ENCODE data around the gene FAM234B.

FAM234B gene

DNA sequence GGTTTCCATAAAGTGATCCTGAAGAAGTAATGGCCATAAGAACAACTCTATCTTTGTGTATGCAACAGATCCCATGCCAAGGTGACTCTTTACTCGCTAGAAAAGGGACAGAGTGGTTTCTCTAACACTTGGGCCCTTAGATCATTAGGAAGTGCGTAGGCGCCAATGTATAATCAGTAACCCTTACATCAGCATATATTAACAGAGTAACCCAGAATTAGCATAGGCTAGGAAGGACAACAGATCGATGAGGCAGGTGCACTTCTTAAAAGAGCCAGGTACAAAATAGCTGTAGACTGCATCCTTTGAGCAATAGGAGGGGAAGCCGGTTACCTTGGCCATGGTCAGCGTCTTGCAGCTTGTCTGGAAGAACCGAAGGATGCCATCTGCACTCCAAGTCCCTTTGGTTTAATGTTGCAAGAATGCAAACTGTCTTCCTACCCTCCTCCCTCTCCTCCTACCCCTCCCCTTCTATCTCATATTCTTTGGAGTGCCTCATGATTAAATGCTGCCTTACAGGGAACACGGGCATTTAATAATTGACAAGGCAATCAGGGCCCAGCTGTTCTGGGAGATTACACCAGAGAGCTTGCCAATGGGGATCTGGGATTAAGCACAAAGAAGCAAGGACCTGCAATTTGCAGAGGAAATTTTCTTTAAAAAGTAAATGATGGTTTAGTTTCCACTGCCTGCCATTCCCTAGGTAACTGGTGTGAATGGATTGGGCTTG lies 51.2 kb downstream of the FAM234B start:
- H3K4me3 ChIP-seq = no peak overlapping the region
- H3K9ac ChIP-seq = no peak overlapping the region
- no peaks in the 10 kb centered on the region for H3K9me3 ChIP-seq
- H3K36me3 ChIP-seq = no peaks in the 10 kb centered on the region
- no peaks in the 10 kb centered on the region for H3K27me3 ChIP-seq
- H3K4me1 ChIP-seq = peaks cover 41% of the 10 kb centered on the region
- no peak overlapping the region for H3K4me2 ChIP-seq
- TF ChIP-seq Cebpa-rat (IDR thresholded peaks at IDR 0.05) = no peak
- no peaks in the 10 kb centered on the region for H4K20me1 ChIP-seq
- no peak overlapping the region for H3K27ac ChIP-seq

DNA sequence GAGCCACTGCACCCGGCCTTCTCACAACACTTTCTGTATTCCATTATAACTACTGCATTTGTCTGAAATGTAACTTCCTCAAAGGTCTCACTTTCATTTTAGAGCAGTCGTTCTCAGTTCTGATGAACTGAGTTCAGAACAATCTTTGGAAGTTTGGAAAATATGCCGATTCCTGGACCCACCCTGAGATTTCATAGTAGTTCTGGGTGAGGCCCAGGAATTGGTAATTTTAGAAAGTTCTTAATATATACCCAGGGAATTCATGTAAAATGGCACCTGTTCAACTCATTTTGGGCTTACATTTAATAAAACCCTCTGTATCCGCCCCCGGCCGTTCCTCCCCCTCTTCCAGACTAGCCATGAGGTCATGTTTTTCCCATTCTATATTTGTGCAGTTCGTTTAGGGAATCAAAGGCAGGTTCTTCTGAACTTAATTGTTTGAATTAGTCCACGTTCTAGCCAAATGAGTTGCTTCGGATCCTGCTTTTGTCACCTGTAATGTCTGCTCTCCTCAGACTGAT lies 53.4 kb downstream of the FAM234B start:
- H3K36me3 ChIP-seq = no peaks in the 10 kb centered on the region
- H3K4me3 ChIP-seq = peak overlapping the region; percentile 44
- H3K4me2 ChIP-seq = peak overlapping the region; percentile 97
- H3K27me3 ChIP-seq = no peaks in the 10 kb centered on the region
- TF ChIP-seq Cebpa-rat (IDR thresholded peaks at IDR 0.05) = no peak
- H3K9ac ChIP-seq = peak overlapping the region; percentile 43
- H3K9me3 ChIP-seq = no peaks in the 10 kb centered on the region
- H4K20me1 ChIP-seq = no peaks in the 10 kb centered on the region
- H3K4me1 ChIP-seq = peaks cover 55% of the 10 kb centered on the region
- peak overlapping the region; percentile 95 for H3K27ac ChIP-seq

GRCh38 chr12:13099066-13099843 lies 55.1 kb downstream of the FAM234B start:
- Histone ChIP-seq H3K9me3 (no peaks in the 10 kb centered on the region), H3K9ac (peak overlapping the region; percentile 75), H3K27me3 (no peaks in the 10 kb centered on the region), H3K4me2 (peak overlapping the region; percentile 97), H3K4me1 (peaks cover 72% of the 10 kb centered on the region), H3K36me3 (no peaks in the 10 kb centered on the region), H4K20me1 (no peaks in the 10 kb centered on the region), H3K27ac (peak overlapping the region; percentile 95), H3K4me3 (peak overlapping the region; percentile 50; the same call in 1 of the 2 replicates)
- no peak for TF ChIP-seq Cebpa-rat (IDR thresholded peaks at IDR 0.05)

DNA sequence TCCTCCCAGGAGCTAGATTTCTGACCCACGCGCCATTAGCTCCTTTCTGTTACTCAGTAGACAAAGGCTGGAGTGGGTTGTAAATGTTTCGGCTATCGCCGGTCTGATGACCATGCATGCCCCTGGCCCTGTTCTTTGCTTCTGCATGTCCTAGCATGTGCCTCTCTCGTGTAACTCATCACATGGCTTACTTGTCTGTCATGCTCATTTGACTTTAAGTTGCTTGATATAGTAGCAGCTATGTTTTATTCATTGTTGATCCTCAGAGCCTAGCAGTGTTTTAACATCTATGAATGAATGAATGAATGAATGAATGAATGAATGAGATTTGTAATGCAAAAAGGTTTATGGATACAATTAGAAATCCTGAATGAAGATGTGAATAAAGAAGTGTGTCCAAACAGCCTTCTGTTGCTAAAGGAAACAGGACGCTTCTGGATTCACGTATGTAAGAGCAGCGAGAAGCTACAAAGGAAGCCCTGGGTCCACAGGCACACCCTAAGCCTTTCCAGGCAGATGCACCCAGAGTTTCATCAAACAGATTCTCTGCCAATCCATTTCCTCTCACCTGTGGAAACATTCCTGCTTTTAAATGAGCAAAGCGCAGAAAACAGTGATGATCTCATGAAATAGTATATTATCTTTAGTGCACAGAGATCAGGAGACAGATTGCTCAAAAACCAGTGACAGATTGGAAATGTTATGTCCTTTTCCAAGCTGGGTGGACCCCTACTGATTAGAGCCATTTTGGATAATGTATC lies 55.8 kb downstream of the FAM234B start:
- Histone ChIP-seq H3K27me3 (no peaks in the 10 kb centered on the region), H3K9ac (peak overlapping the region; percentile 79), H3K27ac (peak overlapping the region; percentile 95), H3K4me2 (peak overlapping the region; percentile 97), H3K9me3 (no peaks in the 10 kb centered on the region; the same call in 1 of the 2 replicates), H4K20me1 (no peaks in the 10 kb centered on the region), H3K4me1 (peaks cover 76% of the 10 kb centered on the region), H3K36me3 (no peaks in the 10 kb centered on the region), H3K4me3 (peak overlapping the region; percentile 48)
- TF ChIP-seq Cebpa-rat (IDR thresholded peaks at IDR 0.05) = no peak

- H3K9ac ChIP-seq = peak overlapping the region; percentile 79
Measured at GRCh38 chr12:13100605-13100881, 56.4 kb downstream of the FAM234B start.

GRCh38 chr12:13100882-13101769 lies 56.9 kb downstream of the FAM234B start:
- H3K27ac ChIP-seq = peak overlapping the region; percentile 95
- peak overlapping the region; percentile 61 for H3K4me3 ChIP-seq
- no peaks in the 10 kb centered on the region for H4K20me1 ChIP-seq
- H3K36me3 ChIP-seq = no peaks in the 10 kb centered on the region
- H3K9me3 ChIP-seq = no peaks in the 10 kb centered on the region; the same call in 1 of the 2 replicates
- H3K4me1 ChIP-seq = peaks cover 76% of the 10 kb centered on the region
- TF ChIP-seq Cebpa-rat (IDR thresholded peaks at IDR 0.05) = 0 out of 2 replicates have a peak, but pooled peaks have one; percentile 30
- H3K9ac ChIP-seq = peak overlapping the region; percentile 82
- H3K4me2 ChIP-seq = peak overlapping the region; percentile 97
- H3K27me3 ChIP-seq = no peaks in the 10 kb centered on the region

More at GRCh38 chr12:13100605-13100881, 56.4 kb downstream of the FAM234B start:
- H4K20me1 ChIP-seq = no peaks in the 10 kb centered on the region
- no peaks in the 10 kb centered on the region; the same call in 1 of the 2 replicates for H3K9me3 ChIP-seq
- H3K36me3 ChIP-seq = no peaks in the 10 kb centered on the region
- peaks cover 76% of the 10 kb centered on the region for H3K4me1 ChIP-seq
- peak overlapping the region; percentile 95 for H3K27ac ChIP-seq
- H3K27me3 ChIP-seq = no peaks in the 10 kb centered on the region
- no peak for TF ChIP-seq Cebpa-rat (IDR thresholded peaks at IDR 0.05)
- peak overlapping the region; percentile 97 for H3K4me2 ChIP-seq
- peak overlapping the region; percentile 48 for H3K4me3 ChIP-seq

DNA sequence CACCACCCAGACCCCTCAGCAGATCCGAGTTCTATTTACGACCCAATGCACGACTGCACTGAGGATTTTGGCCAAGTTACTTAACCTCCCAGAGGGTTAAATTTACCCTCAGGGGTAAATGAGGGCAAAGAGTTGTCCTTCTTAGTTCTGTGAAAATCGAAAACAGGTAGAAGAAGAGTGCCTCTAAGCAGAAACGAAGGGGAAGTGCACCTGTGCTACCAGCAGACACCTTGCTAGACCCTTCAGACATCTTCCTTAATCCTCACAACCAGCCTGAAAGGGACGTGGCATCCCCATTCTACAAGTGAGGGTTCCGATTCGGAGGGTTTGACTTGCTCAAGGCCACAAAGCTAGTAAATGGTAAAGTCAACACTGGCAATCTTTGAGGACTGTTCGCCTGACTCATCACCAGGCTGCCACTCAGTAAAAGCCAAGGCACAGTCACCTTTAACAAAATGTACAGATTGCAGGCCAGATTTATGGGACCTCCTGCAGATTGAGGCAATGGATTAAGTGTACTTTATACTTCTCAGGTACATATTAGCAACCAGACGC lies 57.7 kb downstream of the FAM234B start:
- H3K4me2 ChIP-seq = peak overlapping the region; percentile 97

GRCh38 chr12:13102461-13103195 lies 58.4 kb downstream of the FAM234B start:
- no peaks in the 10 kb centered on the region for H4K20me1 ChIP-seq
- H3K4me2 ChIP-seq = peak overlapping the region; percentile 97
- no peak for TF ChIP-seq Cebpa-rat (IDR thresholded peaks at IDR 0.05)
- H3K9me3 ChIP-seq = peaks cover 7% of the 10 kb centered on the region; the same call in 1 of the 2 replicates
- H3K4me1 ChIP-seq = peaks cover 65% of the 10 kb centered on the region
- H3K27me3 ChIP-seq = no peaks in the 10 kb centered on the region
- peak overlapping the region; percentile 93 for H3K27ac ChIP-seq
- H3K9ac ChIP-seq = peak overlapping the region; percentile 82
- no peak overlapping the region; the same call in 1 of the 2 replicates for H3K4me3 ChIP-seq
- no peaks in the 10 kb centered on the region for H3K36me3 ChIP-seq

More for the DNA sequence above, 57.7 kb downstream of the FAM234B start:
- no peaks in the 10 kb centered on the region for H4K20me1 ChIP-seq
- peak overlapping the region; percentile 61 for H3K4me3 ChIP-seq
- TF ChIP-seq Cebpa-rat (IDR thresholded peaks at IDR 0.05) = no peak
- peaks cover 72% of the 10 kb centered on the region for H3K4me1 ChIP-seq
- H3K36me3 ChIP-seq = no peaks in the 10 kb centered on the region
- no peaks in the 10 kb centered on the region; the same call in 1 of the 2 replicates for H3K9me3 ChIP-seq
- peak overlapping the region; percentile 82 for H3K9ac ChIP-seq
- peak overlapping the region; percentile 93 for H3K27ac ChIP-seq
- no peaks in the 10 kb centered on the region for H3K27me3 ChIP-seq
